Measurements from ENCODE around the gene DUSP21. TPM values are rescaled to one million over a fixed set of nuclear protein-coding genes. Genes with fewer than 3 reads are reported as not detected.
"Not testable (repeated sequence)": the region's sequence is repeated elsewhere in the genome, so short reads cannot be mapped to it uniquely, and the experiment has no call there.

DUSP21 gene
- total RNA-seq, 4 donors from 2014 or later, result not detected

DNA sequence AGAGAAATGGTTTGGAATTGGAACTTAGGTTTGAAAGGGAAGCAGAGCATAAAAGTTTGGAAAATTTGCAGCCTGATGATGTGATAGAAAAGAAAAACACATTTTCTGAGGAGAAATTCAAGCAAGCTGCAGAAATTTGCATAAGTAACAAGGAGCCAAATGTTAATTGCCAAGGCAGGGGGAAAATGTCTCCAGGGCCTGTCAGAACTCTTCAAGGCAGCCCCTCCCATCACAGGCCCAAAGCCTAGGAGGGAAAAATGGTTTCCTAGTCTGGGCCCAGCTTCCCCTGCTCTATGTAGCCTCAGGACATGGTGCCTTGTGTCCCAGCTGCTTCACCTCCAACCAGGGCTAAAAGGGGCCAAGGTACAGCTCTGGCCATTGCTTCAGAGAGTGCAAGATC, 21.2 kb upstream of the DUSP21 start:
- intact Hi-C loops (cut with DNase I; ENCODE audit: low total_unique reads), result no loop called here
- H3K4me3 ChIP-seq (ENCODE audit: low read depth, poor library complexity, severe bottlenecking), result no peak overlapping the region
- no peak for TF ChIP-seq POLR2A (IDR thresholded peaks at IDR 0.05)
- TF ChIP-seq CTCF (IDR thresholded peaks at IDR 0.05), result no peak
- DNase-seq (ENCODE audit: low spot score in 2 of 2), result no peak

DNA sequence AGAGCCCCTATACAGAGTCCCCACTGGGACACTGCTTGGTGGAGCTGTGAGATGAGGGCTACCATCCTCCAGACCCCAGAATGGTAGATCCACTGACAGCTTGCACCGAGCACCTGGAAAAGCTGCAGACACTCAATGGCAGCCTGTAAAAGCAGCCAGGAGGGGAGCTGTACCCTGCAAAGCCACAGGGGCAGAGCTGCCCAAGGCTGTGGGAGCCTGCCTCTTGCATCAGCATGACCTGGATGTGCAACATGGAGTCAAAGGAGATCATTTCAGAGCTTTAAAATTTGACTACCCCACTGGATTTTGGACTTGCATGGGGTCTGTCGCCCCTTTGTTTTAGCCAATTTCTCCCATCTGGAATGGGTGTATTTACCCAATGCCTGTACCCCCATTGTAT, 20.6 kb upstream of the DUSP21 start:
- H3K4me3 ChIP-seq (ENCODE audit: low read depth, poor library complexity, severe bottlenecking); intact Hi-C loops (cut with DNase I; ENCODE audit: low total_unique reads); DNase-seq (ENCODE audit: low spot score in 2 of 2): not testable (repeated sequence)
- WGBS, 2 donors, result 62 to 100% methylated on average over 1 to 2 of the region's 2 CpGs

DNA sequence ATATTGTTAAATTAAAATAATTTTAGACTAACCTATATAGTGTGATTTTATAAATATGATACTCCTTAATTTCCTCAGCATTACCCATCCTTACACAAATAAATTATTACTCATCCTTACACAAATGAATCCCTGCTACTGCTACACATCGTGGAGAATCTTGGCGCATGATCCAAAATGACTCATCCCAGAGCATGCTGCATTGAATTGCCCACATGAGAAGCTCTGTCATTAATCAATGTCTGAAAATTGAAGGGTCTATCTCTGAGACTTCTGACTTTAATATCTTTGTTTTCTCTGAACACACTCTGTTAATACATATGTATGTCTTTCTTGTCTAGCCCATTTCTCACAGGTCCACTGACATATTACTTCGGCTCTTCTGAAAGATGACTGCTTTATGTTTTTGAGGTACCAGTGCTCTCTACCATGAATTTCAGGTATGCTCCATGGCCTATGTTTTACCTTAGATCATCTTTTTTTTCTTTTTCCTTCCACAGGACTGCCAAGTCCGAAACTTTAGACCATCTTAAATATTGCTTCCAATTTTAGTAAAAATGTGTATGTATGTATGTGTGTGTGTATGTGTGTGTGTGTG, 15.7 kb upstream of the DUSP21 start:
- no peak for DNase-seq (ENCODE audit: low spot score in 2 of 2)
- intact Hi-C loops (cut with DNase I; ENCODE audit: low total_unique reads), result no loop called here
- TF ChIP-seq POLR2A (IDR thresholded peaks at IDR 0.05) (no peak), CTCF (IDR thresholded peaks at IDR 0.05) (no peak)
- H3K4me3 ChIP-seq (ENCODE audit: low read depth, poor library complexity, severe bottlenecking), result no peak overlapping the region
- WGBS, 2 donors, result 44 to 53% methylated on average over 4 of the region's 4 CpGs

- intact Hi-C loops (cut with DNase I; ENCODE audit: low total_unique reads), result no loop called here
- TF ChIP-seq POLR2A (IDR thresholded peaks at IDR 0.05) (no peak), CTCF (IDR thresholded peaks at IDR 0.05) (no peak)
- no peak for DNase-seq (ENCODE audit: low spot score in 2 of 2)
- H3K4me3 ChIP-seq (ENCODE audit: low read depth, poor library complexity, severe bottlenecking), result no peak overlapping the region
- WGBS, 2 donors, result 55 to 58% methylated on average over 2 of the region's 2 CpGs
These were observed 14.0 kb upstream of the DUSP21 start for GRCh38 chrX:44829832-44830231.

- H3K4me3 ChIP-seq (ENCODE audit: low read depth, poor library complexity, severe bottlenecking), result no peak overlapping the region
- TF ChIP-seq CTCF (IDR thresholded peaks at IDR 0.05) (no peak), POLR2A (IDR thresholded peaks at IDR 0.05) (no peak)
- whole genome bisulfite sequencing, 2 donors, result 89 to 91% methylated on average over 10 of the region's 10 CpGs
- intact Hi-C loops (cut with DNase I; ENCODE audit: low total_unique reads), result no loop called here
- DNase-seq (ENCODE audit: low spot score in 2 of 2), result no peak
These were observed 1.1 kb upstream of the DUSP21 start for GRCh38 chrX:44842550-44843317.

GRCh38 chrX:44843318-44843702, 511 bp upstream of the DUSP21 start:
- no peak overlapping the region for H3K4me3 ChIP-seq (ENCODE audit: low read depth, poor library complexity, severe bottlenecking)
- 88 to 91% methylated on average over 2 of the region's 2 CpGs for WGBS, 2 donors
- DNase-seq (ENCODE audit: low spot score in 2 of 2), result no peak
- no peak for TF ChIP-seq POLR2A (IDR thresholded peaks at IDR 0.05)
- no peak for TF ChIP-seq CTCF (IDR thresholded peaks at IDR 0.05)
- intact Hi-C loops (cut with DNase I; ENCODE audit: low total_unique reads), result no loop called here

Data from lower leg skin (tissue), 4 donors.